Stomach (tissue), 9 donors: ENCODE data around the gene SF3B2. TPM values are rescaled to one million over a fixed set of nuclear protein-coding genes. Genes with fewer than 3 reads are reported as not detected.
"Not testable (repeated sequence)": the region's sequence is repeated elsewhere in the genome, so short reads cannot be mapped to it uniquely, and the experiment has no call there.

Experiments
- DNase-seq, 2 donors: peaks; one replicate each; pipeline versions ENCODE4 v3.0.0 to v3.0.0-alpha.2; 2013 to 2019
- H3K27ac ChIP-seq, 5 donors: fragments of 200-600 bp in 4 of 5; sonication (generic) in 4 of 5; one replicate each; pipeline ENCODE4 v1.5.1; 2013 to 2019; ENCODE audit warnings: mild to moderate bottlenecking in 1 of 5, moderate library complexity in 1 of 5
- H3K27me3 ChIP-seq, 3 donors: fragments of 200-600 bp; sonication (generic); one replicate each; pipeline ENCODE4 v1.5.1; 2017 to 2019; ENCODE audit warnings: mixed run types in 1 of 3
- H3K36me3 ChIP-seq, 4 donors: fragments of 200-600 bp; sonication (generic); 1 replicate in 3 of 4; 2 replicates in 1 of 4; pipeline ENCODE4 v1.5.1; 2016 to 2019
- H3K4me1 ChIP-seq, 4 donors: fragments of 200-600 bp; sonication (generic); one replicate each; pipeline ENCODE4 v1.5.1; 2016 to 2019
- H3K4me3 ChIP-seq, 4 donors: fragments of 200-600 bp; sonication (generic) in 3 of 4; one replicate each; pipeline ENCODE4 v1.5.1; 2016 to 2019; ENCODE audit warnings: mild to moderate bottlenecking in 1 of 4
- H3K9me3 ChIP-seq, 4 donors: fragments of 200-600 bp; sonication (generic); one replicate each; pipeline ENCODE4 v1.5.1; 2016 to 2019
- CTCF ChIP-seq, 7 experiments: fragments of 450-650 bp in 4 of 7; fragments of 200-600 bp in 3 of 7; sonication (generic) in 3 of 7; IDR thresholded peaks; one replicate each; pipeline ENCODE4 v1.5.1; 2016 to 2019; ENCODE audit warnings: antibody characterized with exemption in 7 of 7, control low read depth in 2 of 7, mild to moderate bottlenecking in 1 of 7
- EP300 ChIP-seq: sonication (generic); formaldehyde crosslinking; IDR thresholded peaks from one replicate; pipeline ENCODE4 v1.6.1; 2017; ENCODE audit warnings: antibody characterized with exemption
- POLR2A ChIP-seq, 4 donors: fragments of 450-650 bp; IDR thresholded peaks; one replicate each; pipeline ENCODE4 v1.6.1; 2016; ENCODE audit warnings: antibody characterized with exemption in 4 of 4, control low read depth in 2 of 4, mild to moderate bottlenecking in 1 of 4, moderate library complexity in 1 of 4
- POLR2AphosphoS5 ChIP-seq, 3 donors: sonication (generic); formaldehyde crosslinking; IDR thresholded peaks; one replicate each; pipeline ENCODE4 v1.6.1; 2016; ENCODE audit warnings: antibody characterized with exemption in 3 of 3
- WGBS, 5 donors: extraction: QIAGEN DNeasy Blood & Tissue Kit in 3 of 5; methylation state at CpG; one replicate each; pipeline versions ENCODE4 v1.1.5 to v1.1.7; 2013 to 2018; 5-methylcytosine and 5-hydroxymethylcytosine counted together
- intact Hi-C: fragments of 100-400 bp; cut with DNase I; formaldehyde crosslinking; loops from one replicate; pipeline ENCODE4 v1.15.1; 2023; ENCODE audit warnings: low total_unique reads
- polyA plus RNA-seq, 3 donors: library from polyadenylated mRNA; stranded (reverse); fragments of 200-250 nt; gene quantifications; one replicate each; pipeline ENCODE4 v1.2.3, GENCODE V29; 2013
- total RNA-seq, 5 donors: library from RNA; depleted of rRNA; stranded (reverse); fragments of >200 nt; gene quantifications; one replicate each; pipeline versions ENCODE4 v1.1.0 to v1.2.3, GENCODE V29; 2014 to 2016
- donor health status: healthy with polysubstance abuse.
- donor health status: Bipolar disorder and iron deficiency.
- donor health status: healthy.

Gene SF3B2
- total and polyA plus RNA-seq, 8 donors: 52.7 to 366 (median 108) TPM

GRCh38 chr11:66075273-66075672 lies 23.1 kb downstream of the SF3B2 start:
- WGBS, 5 donors: 96 to 98% (median 98%) methylated on average over 4 of the region's 4 CpGs
- no peaks in the 10 kb centered on the region for H3K9me3 ChIP-seq
- H3K27ac ChIP-seq: no peak overlapping the region
- H3K27me3 ChIP-seq: no peaks in the 10 kb centered on the region
- intact Hi-C loops: loop anchor here (10.0 kb wide), 1 partner anchor 60 kb away; no protein-coding TSS in a partner anchor
- peaks cover 0 to 35% (median 23%) of the 10 kb centered on the region in 4 donors for H3K36me3 ChIP-seq
- no peak overlapping the region for H3K4me3 ChIP-seq
- no peak for DNase-seq
- no peak for TF ChIP-seq EP300
- TF ChIP-seq CTCF (IDR thresholded peaks at IDR 0.05): no peak
- TF ChIP-seq POLR2AphosphoS5 (IDR thresholded peaks at IDR 0.05): no peak
- TF ChIP-seq POLR2A (IDR thresholded peaks at IDR 0.05): no peak
- H3K4me1 ChIP-seq: peaks cover 14 to 57% (median 40%) of the 10 kb centered on the region in 4 donors

- H3K4me3 ChIP-seq: no peak overlapping the region
- no peaks in the 10 kb centered on the region for H3K27me3 ChIP-seq
- TF ChIP-seq CTCF (IDR thresholded peaks at IDR 0.05): no peak
- no peak for TF ChIP-seq EP300
- no peak for TF ChIP-seq POLR2A (IDR thresholded peaks at IDR 0.05)
- no peak for TF ChIP-seq POLR2AphosphoS5 (IDR thresholded peaks at IDR 0.05)
- DNase-seq: no peak
- H3K9me3 ChIP-seq: no peaks in the 10 kb centered on the region
- intact Hi-C loops: loop anchor here (10.0 kb wide), 1 partner anchor 58 kb away; no protein-coding TSS in a partner anchor
- 76 to 91% (median 88%) methylated on average over 6 to 9 of the region's 9 CpGs for WGBS, 5 donors
- H3K4me1 ChIP-seq: peaks cover 21 to 61% (median 43%) of the 10 kb centered on the region in 4 donors
- H3K36me3 ChIP-seq: peaks cover 0 to 35% (median 23%) of the 10 kb centered on the region in 4 donors
- H3K27ac ChIP-seq: no peak overlapping the region
These were observed 24.4 kb downstream of the SF3B2 start for GRCh38 chr11:66076561-66076960.

GRCh38 chr11:66077927-66078326 lies 25.8 kb downstream of the SF3B2 start:
- intact Hi-C loops: loop anchor here (10.0 kb wide), 1 partner anchor 57 kb away; no protein-coding TSS in a partner anchor
- Histone ChIP-seq H3K4me1 (peaks cover 17 to 61% (median 43%) of the 10 kb centered on the region in 4 donors), H3K4me3 (no peak overlapping the region), H3K27me3 (no peaks in the 10 kb centered on the region), H3K27ac (no peak overlapping the region), H3K9me3 (no peaks in the 10 kb centered on the region), H3K36me3 (peaks cover 0 to 35% (median 23%) of the 10 kb centered on the region in 4 donors)
- DNase-seq: no peak
- TF ChIP-seq POLR2AphosphoS5 (IDR thresholded peaks at IDR 0.05) (no peak), POLR2A (IDR thresholded peaks at IDR 0.05) (no peak), CTCF (IDR thresholded peaks at IDR 0.05) (no peak), EP300 (no peak)
- WGBS, 5 donors: 84 to 93% (median 91%) methylated on average over 3 of the region's 3 CpGs

GRCh38 chr11:66078949-66079348 lies 26.8 kb downstream of the SF3B2 start:
- 80 to 93% (median 85%) methylated on average over 7 of the region's 7 CpGs for WGBS, 5 donors

More at GRCh38 chr11:66078949-66079348, 26.8 kb downstream of the SF3B2 start:
- intact Hi-C loops: loop anchor here (10.0 kb wide), 1 partner anchor 56 kb away; no protein-coding TSS in a partner anchor
- DNase-seq, H3K9me3 ChIP-seq, H3K27me3 ChIP-seq, H3K4me3 ChIP-seq, H3K27ac ChIP-seq: not testable (repeated sequence)
- peaks cover 0 to 30% (median 18%) of the 10 kb centered on the region in 4 donors for H3K36me3 ChIP-seq
- H3K4me1 ChIP-seq: peaks cover 26 to 67% (median 49%) of the 10 kb centered on the region in 4 donors
